Stimulated activated CD8-positive, alpha-beta memory T cell treated with anti-CD3 and anti-CD28 coated beads, Interleukin-15, amount 100 ng/mL, for 24 hours (primary cell): ENCODE measurements around the gene KCND3.

Experiments
- DNase-seq: peaks from one replicate; pipeline ENCODE4 v3.0.0-alpha.2; 2020; ENCODE audit warnings: low read depth

The KCND3 gene

GRCh38 chr1:111739925-111740765 is 249.3 kb downstream of the KCND3 start:
- no peak for DNase-seq

- no peak for DNase-seq
Observed at GRCh38 chr1:111739194-111739924, 250.1 kb downstream of the KCND3 start, which contains the start of gene INKA2. TSS of gene INKA2 (minus strand) at chr1:111739395. CDS start at chr1:111739242, 153 bp downstream.

GRCh38 chr1:111738436-111739193 is 250.9 kb downstream of the KCND3 start:
- no peak for DNase-seq

DNA sequence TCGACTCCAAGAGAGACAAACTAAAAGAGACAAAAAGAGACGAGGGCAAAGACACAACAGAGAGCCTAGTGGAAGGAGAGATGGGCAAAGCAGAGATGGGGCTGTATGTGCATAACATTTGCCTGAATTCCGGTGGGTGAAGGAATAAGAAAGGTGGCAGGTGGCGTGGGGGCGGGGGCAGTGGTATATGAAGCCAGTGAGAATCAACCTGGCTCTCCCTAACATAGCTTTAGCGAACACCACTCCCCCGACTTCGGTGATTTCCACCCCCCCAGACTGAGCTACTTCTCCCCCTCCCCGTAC is 251.4 kb downstream of the KCND3 start:
- no peak for DNase-seq

- no peak for DNase-seq
Observed at GRCh38 chr1:111737216-111738132, 252.0 kb downstream of the KCND3 start.

- no peak for DNase-seq
Observed at GRCh38 chr1:111736548-111737215, 252.8 kb downstream of the KCND3 start.

- DNase-seq: no peak
Observed at GRCh38 chr1:111735858-111736544, 253.5 kb downstream of the KCND3 start.

- no peak for DNase-seq
Observed at GRCh38 chr1:111735321-111735720, 254.1 kb downstream of the KCND3 start.

DNA sequence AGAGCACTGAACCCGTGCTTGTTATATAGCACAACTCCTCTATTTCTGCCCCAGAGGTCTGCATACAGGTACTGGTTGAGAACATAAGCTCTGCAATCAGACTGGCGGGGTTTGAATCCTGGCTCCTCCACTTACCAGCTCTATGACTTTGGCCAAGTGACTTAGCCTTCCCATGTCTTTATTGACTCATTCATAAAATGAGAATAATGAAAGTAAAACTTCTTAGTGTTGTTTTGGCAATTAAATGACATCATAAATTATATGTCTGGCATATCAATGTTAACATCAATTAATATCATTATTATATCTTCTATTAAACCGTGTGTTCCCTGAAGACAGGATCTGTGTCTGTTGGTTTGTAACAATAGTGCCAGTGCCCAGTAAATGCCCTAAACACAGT is 254.6 kb downstream of the KCND3 start:
- no peak for DNase-seq

- no peak for DNase-seq
Observed at GRCh38 chr1:111734426-111734825, 255.0 kb downstream of the KCND3 start.

DNA sequence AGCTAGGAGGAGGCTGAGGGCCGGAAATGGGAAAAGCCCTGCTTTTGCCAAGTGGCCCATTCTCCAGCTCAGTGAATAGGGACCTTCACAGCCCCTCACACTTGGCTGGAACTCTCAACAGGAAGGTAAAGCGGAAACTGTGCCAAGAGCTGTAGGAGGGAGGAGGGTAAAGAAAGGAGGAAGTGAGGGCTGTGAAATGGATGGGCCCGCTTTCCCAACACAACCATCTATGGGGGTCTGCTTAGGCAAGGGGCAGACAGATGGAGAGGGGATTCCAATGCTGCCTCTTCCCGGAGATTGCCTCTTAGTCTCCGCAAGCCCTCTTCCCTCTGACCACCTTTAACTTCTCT is 255.5 kb downstream of the KCND3 start:
- DNase-seq: no peak

GRCh38 chr1:111733183-111733991 is 256.1 kb downstream of the KCND3 start:
- no peak for DNase-seq

DNA sequence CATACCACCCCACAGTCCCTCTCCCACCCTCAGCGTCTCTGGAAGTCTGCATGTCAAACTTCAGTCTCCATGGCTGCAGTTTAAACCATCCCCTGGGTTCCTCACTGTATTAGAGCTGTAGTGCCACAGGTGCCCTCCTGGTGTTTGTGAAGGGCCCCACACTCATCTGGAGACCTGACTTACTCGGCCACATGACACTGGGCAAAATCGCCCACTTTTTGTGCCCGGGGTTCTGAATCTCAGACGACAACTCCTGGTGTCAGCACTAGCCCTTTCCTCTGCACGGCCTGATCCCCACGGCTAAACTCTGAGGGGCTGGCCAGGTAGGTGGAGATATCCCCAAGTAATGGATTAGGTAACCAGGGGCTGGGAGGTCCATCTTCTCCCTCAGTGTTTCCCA is 256.8 kb downstream of the KCND3 start:
- no peak for DNase-seq

- DNase-seq: no peak
Observed at GRCh38 chr1:111731956-111732355, 257.5 kb downstream of the KCND3 start.

DNA sequence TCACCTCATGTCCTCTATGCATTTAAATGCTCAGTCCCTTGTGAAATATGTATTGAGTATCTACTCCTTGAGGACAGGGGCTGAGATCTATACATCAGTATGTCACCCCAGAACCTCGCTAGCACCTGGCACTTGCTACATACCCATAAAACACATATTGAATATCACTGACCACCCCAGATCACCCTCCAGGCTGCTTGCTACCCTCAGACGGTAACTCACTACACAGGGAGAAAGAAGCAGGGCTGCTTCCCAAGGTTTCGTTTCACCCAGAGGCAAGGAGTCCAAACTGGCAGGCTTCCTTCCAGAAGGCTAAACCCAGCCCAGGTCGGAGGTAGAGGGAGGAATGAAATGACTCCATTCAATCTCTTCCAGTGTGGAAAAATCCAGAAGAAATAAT is 258.8 kb downstream of the KCND3 start:
- DNase-seq: no peak

- DNase-seq: no peak
Observed at GRCh38 chr1:111729946-111730681, 259.4 kb downstream of the KCND3 start.

DNA sequence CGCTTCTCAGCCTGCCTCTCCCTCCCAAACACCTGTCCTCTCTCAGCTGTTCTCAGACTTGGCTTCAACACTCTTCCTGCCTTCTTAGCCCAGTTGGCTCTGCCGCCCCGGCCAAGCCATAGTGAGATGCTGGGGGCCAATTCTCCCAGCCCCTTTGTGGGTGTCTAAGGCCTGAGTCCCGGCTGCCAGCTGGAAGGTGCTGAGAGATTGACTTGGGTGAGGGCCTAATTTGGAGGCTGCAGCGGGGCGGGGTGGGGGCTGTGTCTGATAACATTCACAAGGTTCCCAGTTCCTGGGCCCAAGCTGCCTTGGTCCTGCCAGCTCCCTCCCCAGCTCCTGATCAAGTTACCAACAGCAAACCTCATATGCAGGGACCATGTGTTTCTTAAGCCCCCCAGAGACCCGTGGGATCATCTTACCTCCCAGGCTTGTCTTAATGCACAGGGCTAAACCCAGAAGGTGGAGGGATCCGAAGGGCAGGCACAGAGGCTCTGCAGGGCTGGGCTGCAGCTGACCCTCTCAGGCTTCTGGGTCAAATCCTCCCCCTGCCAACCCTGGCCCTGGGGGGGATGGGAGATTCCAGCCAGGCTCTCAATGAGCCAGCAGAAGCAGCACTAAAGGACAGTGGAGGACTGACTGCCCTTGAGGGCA is 260.1 kb downstream of the KCND3 start:
- no peak for DNase-seq

- no peak for DNase-seq
Observed at GRCh38 chr1:111727056-111727455, 262.4 kb downstream of the KCND3 start.

GRCh38 chr1:111725192-111725591 is 264.3 kb downstream of the KCND3 start:
- no peak for DNase-seq
